GM12878 (cell line): Measurements from ENCODE around the gene BCL2. TPM values are rescaled to one million over a fixed set of nuclear protein-coding genes. Genes with fewer than 3 reads are reported as not detected.
A peak's percentile ranks its signal among the peaks of the same experiment; 100 is the strongest.

Experiments used
- BHLHE40 ChIP-seq, 2 experiments: fragments of 450-650 bp in 1 of 2; IDR thresholded peaks; 2 replicates each; pipeline ENCODE4 v1.6.1; 2011 to 2017; ENCODE audit warnings: low read depth in 2 of 2, borderline replicate concordance in 1 of 2, improper control_type of control experiment in 1 of 2, low read length in 1 of 2, mild to moderate bottlenecking in 1 of 2
- CBX5 ChIP-seq: sonication (generic); IDR thresholded peaks from 2 replicates; pipeline ENCODE4 v1.6.1; 2016; ENCODE audit warnings: low read depth, moderate library complexity, mild to moderate bottlenecking, inconsistent platforms
- CEBPB ChIP-seq, 2 experiments: fragments of 150-350 bp in 1 of 2; IDR thresholded peaks; 2 replicates each; pipeline ENCODE4 v1.6.1; 2012 to 2014; ENCODE audit warnings: low read depth in 2 of 2, low read length in 2 of 2, borderline replicate concordance in 1 of 2, inconsistent platforms in 1 of 2
- CUX1 ChIP-seq: IDR thresholded peaks from 2 replicates; pipeline ENCODE4 v1.6.1; 2012; ENCODE audit warnings: improper control_type of control experiment, low read depth, low read length; ENCODE audit not compliant: insufficient replicate concordance
- ETV6 ChIP-seq, 2 experiments: fragments of 450-650 bp in 1 of 2; IDR thresholded peaks in 1 of 2; conservative IDR thresholded peaks in 1 of 2; 2 replicates each; pipeline ENCODE4 v1.6.1; 2014; ENCODE audit warnings: antibody characterized with exemption in 1 of 2, borderline replicate concordance in 1 of 2, low read depth in 1 of 2, mild to moderate bottlenecking in 1 of 2, moderate library complexity in 1 of 2
- IKZF1 ChIP-seq: fragments of 450-650 bp; conservative IDR thresholded peaks from 2 replicates; pipeline ENCODE4 v1.6.1; 2017; ENCODE audit warnings: antibody characterized with exemption, mild to moderate bottlenecking
- MEF2B ChIP-seq: fragments of 450-650 bp; IDR thresholded peaks from 2 replicates; pipeline ENCODE4 v1.6.1; 2018; ENCODE audit warnings: mild to moderate bottlenecking, moderate library complexity; ENCODE audit not compliant: partially characterized antibody, poor library complexity, severe bottlenecking
- MTA2 ChIP-seq: fragments of 450-650 bp; IDR thresholded peaks from 2 replicates; pipeline ENCODE4 v1.6.1; 2016; ENCODE audit warnings: low read depth, mild to moderate bottlenecking, moderate library complexity
- NBN ChIP-seq: fragments of 450-650 bp; IDR thresholded peaks from 2 replicates; pipeline ENCODE4 v1.6.1; 2016
- NR2C2 ChIP-seq: IDR thresholded peaks from 2 replicates; pipeline ENCODE4 v1.6.1; 2011; ENCODE audit warnings: borderline replicate concordance, low read depth; ENCODE audit not compliant: control insufficient read depth, insufficient read length
- PAX5 ChIP-seq: IDR thresholded peaks from 2 replicates; pipeline ENCODE4 v1.6.1; 2011; ENCODE audit warnings: low read depth, low read length, borderline replicate concordance
- POLR2AphosphoS5 ChIP-seq: IDR thresholded peaks from 2 replicates; pipeline ENCODE4 v1.6.1; 2011; ENCODE audit warnings: mild to moderate bottlenecking, low read length, inconsistent platforms
- RBBP5 ChIP-seq: fragments of 200-600 bp; sonication (generic); conservative IDR thresholded peaks from 2 replicates; pipeline ENCODE4 v1.6.1; 2016
- RELB ChIP-seq: fragments of 450-650 bp; IDR thresholded peaks from 2 replicates; pipeline ENCODE4 v1.6.1; 2017; ENCODE audit warnings: low read depth, mild to moderate bottlenecking, moderate library complexity
- SIN3A ChIP-seq: IDR thresholded peaks from 2 replicates; pipeline ENCODE4 v1.6.1; 2012; ENCODE audit warnings: low read depth, low read length, improper control_type of control experiment
- SMAD1 ChIP-seq: fragments of 450-650 bp; IDR thresholded peaks from 2 replicates; pipeline ENCODE4 v1.6.1; 2018; ENCODE audit warnings: mild to moderate bottlenecking, low read depth; ENCODE audit not compliant: partially characterized antibody
- SMARCA5 ChIP-seq: fragments of 450-650 bp; IDR thresholded peaks from 2 replicates; pipeline ENCODE4 v1.6.1; 2017; ENCODE audit warnings: mild to moderate bottlenecking
- SUPT20H ChIP-seq: IDR thresholded peaks from 2 replicates; pipeline ENCODE4 v1.6.1; 2011; ENCODE audit warnings: low read depth, mild to moderate bottlenecking, low read length, moderate library complexity, borderline replicate concordance; ENCODE audit not compliant: control insufficient read depth
- TBL1XR1 ChIP-seq: IDR thresholded peaks from 2 replicates; pipeline ENCODE4 v1.6.1; 2012; ENCODE audit warnings: low read depth, low read length, improper control_type of control experiment
- ZNF592 ChIP-seq: fragments of 450-650 bp; IDR thresholded peaks from 2 replicates; pipeline ENCODE4 v1.6.1; 2017; ENCODE audit warnings: mild to moderate bottlenecking, moderate library complexity
- polyA plus RNA-seq, 11 experiments: library from polyadenylated mRNA; depleted of rRNA in 4 of 11; unstranded in 6 of 11; stranded (reverse) in 5 of 11; fragments of >200 nt; fragmentation: Nextera tagmentation in 4 of 11; fragmentation: Illumina TruSeq in 1 of 11; extraction: Ambion mirVana in 4 of 11; extraction: Trizol in 1 of 11; gene quantifications; 1 replicate in 1 of 11; 2 replicates in 10 of 11; pipeline versions ENCODE4 v1.2.1 to v1.2.3, GENCODE V29; 2011 to 2016; ENCODE audit warnings: inconsistent platforms in 2 of 11, missing spikeins in 2 of 11, low read depth in 1 of 11
- total RNA-seq, 4 experiments: library from RNA; depleted of rRNA in 3 of 4; stranded (reverse); fragments of >200 nt in 3 of 4; fragmentation: Illumina TruSeq in 1 of 4; extraction: Trizol in 1 of 4; gene quantifications; 2 replicates each; pipeline versions ENCODE4 v1.2.1 to v1.2.3, GENCODE V29; 2013 to 2021

BCL2 gene
- total and polyA plus RNA-seq, 10 of the 15 experiments (the other 5 are each of a cell fraction or from before 2014, with no cell fraction given) = 4.1 to 47.8 (median 19.3) TPM

GRCh38 chr18:63140038-63140450, 179.5 kb downstream of the BCL2 start (continued):
- TF ChIP-seq ZNF592 = peak; percentile 46; the same call in 1 of the 2 replicates
- no peak for TF ChIP-seq NR2C2
- peak; percentile 41; the same call in 1 of the 2 replicates for TF ChIP-seq TBL1XR1
- TF ChIP-seq IKZF1 = 0 out of 2 replicates have a peak, but pooled peaks have one; percentile 36
- no peak for TF ChIP-seq SUPT20H
- peak; percentile 72 for TF ChIP-seq MTA2
- peak; percentile 88 for TF ChIP-seq MEF2B
- TF ChIP-seq CUX1 = peak; percentile 75
- TF ChIP-seq RELB = peak; percentile 58; the same call in 1 of the 2 replicates
- peak; percentile 68 for TF ChIP-seq SMAD1
- peak; percentile 70 for TF ChIP-seq SMARCA5
- no peak for TF ChIP-seq SIN3A
- TF ChIP-seq CBX5 = no peak
- no peak for TF ChIP-seq RBBP5
- peak; percentile 80 to 85 for TF ChIP-seq BHLHE40 (IDR thresholded peaks at IDR 0.05; ENCODE audit: borderline replicate concordance in 1 of 2, low read depth in 2 of 2, low read length in 1 of 2)
- TF ChIP-seq CEBPB (IDR thresholded peaks at IDR 0.05; ENCODE audit: borderline replicate concordance in 1 of 2, low read depth in 2 of 2, low read length in 2 of 2) = no peak
- TF ChIP-seq ETV6 (conservative IDR thresholded peaks at IDR 0.05 in 1 of 2, IDR thresholded peaks at IDR 0.05 in 1 of 2; ENCODE audit: borderline replicate concordance in 1 of 2, low read depth in 1 of 2) = no peak
- TF ChIP-seq POLR2AphosphoS5 = no peak
- TF ChIP-seq NBN = peak; percentile 33; the same call in 1 of the 2 replicates
- TF ChIP-seq PAX5 = 0 out of 2 replicates have a peak, but pooled peaks have one; percentile 18
